Small intestine (tissue), 7 donors: ENCODE measurements around the gene PRKCE. TPM values are rescaled to one million over a fixed set of nuclear protein-coding genes. Genes with fewer than 3 reads are reported as not detected.
"Not testable (repeated sequence)": the region's sequence is repeated elsewhere in the genome, so short reads cannot be mapped to it uniquely, and the experiment has no call there.

Source experiments
- DNase-seq, 2 donors: peaks; one replicate each; pipeline versions ENCODE4 v3.0.0 to v3.0.0-alpha.2; 2013
- FAIRE-seq: peaks from 2 replicates; lab custom pipeline; 2012; peaks lifted over from hg19 to GRCh38; lab: Jason Lieb, UNC
- H3K27ac ChIP-seq, 3 donors: one replicate each; pipeline ENCODE4 v1.5.1; 2013; ENCODE audit warnings: low read length in 2 of 3, mild to moderate bottlenecking in 2 of 3, control low read depth in 1 of 3, inconsistent platforms in 1 of 3, low read depth in 1 of 3, moderate library complexity in 1 of 3
- H3K27me3 ChIP-seq, 3 donors: one replicate each; pipeline ENCODE4 v1.6.1; 2013; ENCODE audit warnings: low read length in 3 of 3, inconsistent platforms in 1 of 3; ENCODE audit not compliant: control insufficient read depth in 3 of 3, insufficient read depth in 3 of 3
- H3K36me3 ChIP-seq, 3 donors: one replicate each; pipeline ENCODE4 v1.6.1; 2013; ENCODE audit warnings: low read length in 3 of 3, inconsistent platforms in 1 of 3, low read depth in 1 of 3, mild to moderate bottlenecking in 1 of 3, moderate library complexity in 1 of 3; ENCODE audit not compliant: control insufficient read depth in 3 of 3, insufficient read depth in 2 of 3
- H3K4me1 ChIP-seq, 3 donors: one replicate each; pipeline ENCODE4 v1.6.1; 2013; ENCODE audit warnings: low read length in 2 of 3, inconsistent platforms in 1 of 3, low read depth in 1 of 3, mild to moderate bottlenecking in 1 of 3, moderate library complexity in 1 of 3; ENCODE audit not compliant: control insufficient read depth in 3 of 3, insufficient read depth in 2 of 3
- H3K4me3 ChIP-seq, 3 donors: one replicate each; pipeline ENCODE4 v1.5.1; 2013; ENCODE audit warnings: low read length in 3 of 3, control low read depth in 1 of 3, inconsistent platforms in 1 of 3, low read depth in 1 of 3, mild to moderate bottlenecking in 1 of 3, moderate library complexity in 1 of 3
- H3K9me3 ChIP-seq, 2 donors: one replicate each; pipeline ENCODE4 v1.6.1; 2013; ENCODE audit warnings: low read depth in 1 of 2, low read length in 1 of 2; ENCODE audit not compliant: control insufficient read depth in 2 of 2, insufficient read depth in 1 of 2
- WGBS, 3 donors: extraction: QIAGEN DNeasy Blood & Tissue Kit; methylation state at CpG; one replicate each; pipeline ENCODE4 v1.1.7; 2013; 5-methylcytosine and 5-hydroxymethylcytosine counted together
- polyA plus RNA-seq, 4 donors: library from polyadenylated mRNA; stranded (reverse) in 3 of 4; unstranded in 1 of 4; fragments of 200-250 nt in 3 of 4; fragments of 120-200 nt in 1 of 4; gene quantifications; one replicate each; pipeline versions ENCODE4 v1.2.1 to v1.2.3, GENCODE V29; 2013
- donor health status: healthy with polysubstance abuse.
- donor health status: control.
- donor health status: control.
- donor health status: Bipolar disorder and iron deficiency.
- donor health status: healthy.

PRKCE gene
- polyA plus RNA-seq, 4 donors, result 2.2 to 7.1 (median 5.4) TPM

GRCh38 chr2:46197672-46198071 is 546.2 kb downstream of the PRKCE start:
- no peak overlapping the region for H3K27ac ChIP-seq
- H3K36me3 ChIP-seq, result no peaks in the 10 kb centered on the region
- no peaks in the 10 kb centered on the region for H3K27me3 ChIP-seq
- no peak for DNase-seq
- FAIRE-seq, result no peak
- no peaks in the 10 kb centered on the region for H3K4me1 ChIP-seq
- H3K4me3 ChIP-seq, result no peak overlapping the region
- H3K9me3 ChIP-seq, result peaks cover 0 to 8% of the 10 kb centered on the region in 2 donors
- WGBS, 3 donors, result 79 to 82% (median 79%) methylated on average over 4 of the region's 4 CpGs

GRCh38 chr2:46198164-46198883 is 546.8 kb downstream of the PRKCE start:
- no peak for DNase-seq
- 91 to 98% (median 93%) methylated on average over 5 of the region's 5 CpGs for WGBS, 3 donors
- FAIRE-seq, result no peak

GRCh38 chr2:46198966-46199365 is 547.5 kb downstream of the PRKCE start:
- Histone ChIP-seq H3K4me3 (no peak overlapping the region), H3K27me3 (no peaks in the 10 kb centered on the region), H3K4me1 (no peaks in the 10 kb centered on the region), H3K9me3 (peaks cover 0 to 11% of the 10 kb centered on the region in 2 donors), H3K36me3 (no peaks in the 10 kb centered on the region), H3K27ac (no peak overlapping the region)
- DNase-seq (no peak), FAIRE-seq (no peak)
- 62 to 71% (median 66%) methylated on average over 6 of the region's 6 CpGs for WGBS, 3 donors

More at GRCh38 chr2:46198164-46198883, 546.8 kb downstream of the PRKCE start:
- Histone ChIP-seq H3K27me3 (no peaks in the 10 kb centered on the region), H3K27ac (no peak overlapping the region), H3K4me3 (no peak overlapping the region), H3K36me3 (no peaks in the 10 kb centered on the region), H3K4me1 (no peaks in the 10 kb centered on the region), H3K9me3 (peaks cover 0 to 8% of the 10 kb centered on the region in 2 donors)

- Histone ChIP-seq H3K9me3 (peaks cover 0 to 11% of the 10 kb centered on the region in 2 donors), H3K4me1 (no peaks in the 10 kb centered on the region), H3K4me3 (no peak overlapping the region), H3K27me3 (no peaks in the 10 kb centered on the region), H3K27ac (no peak overlapping the region), H3K36me3 (no peaks in the 10 kb centered on the region)
- DNase-seq (no peak), FAIRE-seq (no peak)
- 96 to 100% (median 97%) methylated on average over 1 of the region's 1 CpG for WGBS, 3 donors
These were observed 548.7 kb downstream of the PRKCE start for GRCh38 chr2:46200100-46200690.

GRCh38 chr2:46200861-46201605 is 549.6 kb downstream of the PRKCE start:
- Histone ChIP-seq H3K4me3 (no peak overlapping the region), H3K9me3 (peaks cover 0 to 11% of the 10 kb centered on the region in 2 donors), H3K36me3 (no peaks in the 10 kb centered on the region), H3K27me3 (no peaks in the 10 kb centered on the region), H3K4me1 (no peaks in the 10 kb centered on the region), H3K27ac (no peak overlapping the region)
- DNase-seq (no peak), FAIRE-seq (no peak)
- WGBS, 3 donors, result 89 to 94% (median 90%) methylated on average over 7 of the region's 7 CpGs

- H3K4me1 ChIP-seq, result no peaks in the 10 kb centered on the region
- H3K9me3 ChIP-seq, result peaks cover 0 to 11% of the 10 kb centered on the region in 2 donors
- DNase-seq, result no peak
- no peak overlapping the region for H3K27ac ChIP-seq
- H3K27me3 ChIP-seq, result no peaks in the 10 kb centered on the region
- 33 to 75% (median 39%) methylated on average over 1 of the region's 1 CpG for WGBS, 3 donors
- no peak overlapping the region for H3K4me3 ChIP-seq
- H3K36me3 ChIP-seq, result no peaks in the 10 kb centered on the region
- FAIRE-seq, result no peak
These were observed 551.0 kb downstream of the PRKCE start for GRCh38 chr2:46202453-46202852.

GRCh38 chr2:46202987-46203386 is 551.5 kb downstream of the PRKCE start:
- WGBS, 3 donors, result 72 to 87% (median 82%) methylated on average over 5 of the region's 5 CpGs
- no peak for DNase-seq

GRCh38 chr2:46203636-46204035 is 552.2 kb downstream of the PRKCE start:
- peak in 1 of 2 donors; percentile 8 for DNase-seq
- WGBS, 3 donors, result 73 to 90% (median 74%) methylated on average over 11 of the region's 11 CpGs
- not testable (repeated sequence) for H3K27ac ChIP-seq, H3K27me3 ChIP-seq, FAIRE-seq, H3K4me1 ChIP-seq, H3K4me3 ChIP-seq, H3K36me3 ChIP-seq
- H3K9me3 ChIP-seq, result peaks cover 0 to 14% of the 10 kb centered on the region in 2 donors

More at GRCh38 chr2:46202987-46203386, 551.5 kb downstream of the PRKCE start:
- Histone ChIP-seq H3K27ac (no peak overlapping the region), H3K4me3 (no peak overlapping the region), H3K27me3 (no peaks in the 10 kb centered on the region), H3K4me1 (no peaks in the 10 kb centered on the region), H3K36me3 (no peaks in the 10 kb centered on the region), H3K9me3 (peaks cover 0 to 14% of the 10 kb centered on the region in 2 donors)
- FAIRE-seq, result no peak
